HG02763 (cell line): ENCODE results near the gene ADARB2.
"Not testable (repeated sequence)": the region's sequence is repeated elsewhere in the genome, so short reads cannot be mapped to it uniquely, and the experiment has no call there.

ENCODE experiments used
- ATAC-seq: cut with Tn5 transposase; IDR thresholded peaks from one replicate; pipeline ENCODE4 v1.9.1; 2021; ENCODE audit warnings: mild to moderate bottlenecking, moderate library complexity; ENCODE audit not compliant: unreplicated experiment

The ADARB2 gene

DNA sequence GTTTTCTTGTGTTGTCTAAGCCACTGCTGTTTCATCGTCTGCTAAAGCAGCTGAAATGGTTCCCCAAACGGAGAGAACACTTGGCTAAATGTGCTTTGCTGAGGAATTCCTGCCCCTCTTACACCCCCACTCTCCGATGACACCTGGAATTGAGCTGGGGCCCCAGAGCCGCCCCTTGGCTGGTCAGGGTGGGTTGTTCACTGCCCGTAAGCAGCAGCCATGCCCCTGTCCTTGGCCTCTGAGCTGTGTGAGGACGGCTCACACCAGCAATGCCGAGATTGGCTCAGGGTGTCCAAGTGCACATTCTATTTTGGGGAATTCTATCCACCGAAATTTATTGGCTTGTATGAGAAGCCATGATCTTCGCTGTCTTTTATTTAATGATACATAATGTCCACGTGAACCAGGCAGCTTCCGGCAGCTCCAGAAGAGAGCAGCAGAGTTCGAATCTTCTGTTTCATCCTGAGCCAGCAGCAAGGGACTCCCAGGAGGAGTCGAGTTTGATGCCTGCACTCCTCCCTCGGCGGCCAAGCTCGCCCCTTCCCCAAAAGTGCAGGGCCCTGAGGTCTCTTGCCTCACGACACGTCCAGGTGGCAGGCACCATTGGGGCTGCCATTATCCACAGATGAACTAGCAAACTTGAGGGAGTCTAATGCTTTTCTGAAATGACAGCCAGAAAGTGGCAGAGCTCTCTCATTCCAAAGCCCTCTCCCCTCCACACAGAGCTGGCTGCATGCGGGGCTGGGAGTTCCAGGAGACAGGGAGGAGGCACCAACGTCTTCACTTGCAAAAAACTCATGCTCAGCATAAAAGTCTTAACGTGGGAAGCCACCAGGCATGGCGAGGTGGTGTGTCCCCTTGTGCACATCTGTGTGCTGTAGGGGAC lies 567.1 kb downstream of the ADARB2 start:
- no peak for ATAC-seq

DNA sequence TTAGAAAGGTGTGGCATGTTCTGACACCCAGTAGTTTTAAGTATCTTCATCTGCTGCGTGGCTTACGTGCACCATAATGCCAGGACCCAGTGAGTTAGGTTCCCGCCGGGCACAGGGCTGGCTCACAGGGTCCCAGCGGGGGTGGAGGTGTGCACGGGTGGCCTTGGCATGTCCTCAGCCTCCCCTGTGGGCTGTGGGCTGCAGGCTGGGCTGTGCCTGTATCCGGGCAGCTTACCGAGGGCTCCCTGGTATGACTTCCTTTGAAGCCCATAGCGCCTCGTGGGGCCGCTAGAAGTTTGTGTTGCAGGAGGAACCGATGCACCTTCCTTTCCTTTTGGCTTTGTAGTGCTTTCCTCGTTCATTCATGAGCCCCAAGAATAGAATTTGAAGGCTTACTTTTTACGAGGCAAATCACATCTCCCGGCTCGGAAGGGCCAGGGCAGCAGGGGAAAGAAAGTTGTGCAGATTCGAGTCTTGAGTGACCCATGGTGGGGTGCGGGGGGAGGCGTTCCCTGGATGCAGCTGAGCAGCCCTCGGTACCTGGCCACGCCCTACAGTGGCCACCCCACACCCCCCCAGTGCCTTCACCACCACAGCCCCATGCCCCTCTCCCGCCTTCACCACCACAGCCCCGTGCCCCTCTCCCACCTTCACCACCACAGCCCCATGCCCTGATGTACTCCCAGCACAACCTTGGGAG lies 568.0 kb downstream of the ADARB2 start:
- ATAC-seq: no peak

DNA sequence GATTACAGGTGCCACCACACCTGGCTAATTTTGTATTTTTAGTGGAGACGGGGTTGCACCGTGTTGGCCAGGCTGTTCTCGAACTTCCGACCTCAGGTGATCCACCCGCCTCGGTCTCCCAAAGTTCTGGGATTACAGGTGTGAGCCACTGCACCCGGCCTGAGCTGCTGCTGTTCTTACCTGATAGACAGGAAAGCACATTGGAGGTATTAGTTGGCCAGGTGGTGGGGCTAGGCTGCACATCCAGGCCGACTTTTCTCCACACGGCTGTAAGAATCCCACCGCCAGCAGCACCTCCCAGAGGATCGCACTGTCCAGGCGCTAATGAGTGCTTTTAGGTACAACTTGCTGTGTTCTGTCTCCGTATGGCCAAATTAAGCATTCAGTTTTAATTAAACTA lies 568.6 kb downstream of the ADARB2 start:
- ATAC-seq: no peak

DNA sequence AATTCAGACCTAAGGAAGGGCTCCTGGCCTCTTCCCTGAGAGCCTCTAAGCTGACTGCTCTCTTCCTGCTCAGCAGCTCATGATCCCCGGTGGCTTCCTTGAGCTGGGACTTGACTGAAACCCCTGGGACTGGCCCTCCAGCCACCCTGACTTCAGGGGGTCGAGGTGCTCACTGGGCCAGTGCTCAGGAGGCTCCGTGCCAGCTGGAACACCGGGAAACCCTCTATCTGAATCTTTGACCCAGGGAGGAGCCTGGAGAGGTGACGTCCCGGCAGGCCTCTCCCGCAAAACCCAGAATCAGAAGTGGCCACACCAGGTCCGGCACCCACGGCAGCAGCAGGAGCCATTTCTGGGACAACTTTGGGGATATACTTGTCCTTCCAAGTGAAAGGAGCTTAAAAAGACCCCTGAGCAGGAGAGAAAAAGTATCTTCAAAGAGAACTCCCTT lies 570.5 kb downstream of the ADARB2 start:
- no peak for ATAC-seq

DNA sequence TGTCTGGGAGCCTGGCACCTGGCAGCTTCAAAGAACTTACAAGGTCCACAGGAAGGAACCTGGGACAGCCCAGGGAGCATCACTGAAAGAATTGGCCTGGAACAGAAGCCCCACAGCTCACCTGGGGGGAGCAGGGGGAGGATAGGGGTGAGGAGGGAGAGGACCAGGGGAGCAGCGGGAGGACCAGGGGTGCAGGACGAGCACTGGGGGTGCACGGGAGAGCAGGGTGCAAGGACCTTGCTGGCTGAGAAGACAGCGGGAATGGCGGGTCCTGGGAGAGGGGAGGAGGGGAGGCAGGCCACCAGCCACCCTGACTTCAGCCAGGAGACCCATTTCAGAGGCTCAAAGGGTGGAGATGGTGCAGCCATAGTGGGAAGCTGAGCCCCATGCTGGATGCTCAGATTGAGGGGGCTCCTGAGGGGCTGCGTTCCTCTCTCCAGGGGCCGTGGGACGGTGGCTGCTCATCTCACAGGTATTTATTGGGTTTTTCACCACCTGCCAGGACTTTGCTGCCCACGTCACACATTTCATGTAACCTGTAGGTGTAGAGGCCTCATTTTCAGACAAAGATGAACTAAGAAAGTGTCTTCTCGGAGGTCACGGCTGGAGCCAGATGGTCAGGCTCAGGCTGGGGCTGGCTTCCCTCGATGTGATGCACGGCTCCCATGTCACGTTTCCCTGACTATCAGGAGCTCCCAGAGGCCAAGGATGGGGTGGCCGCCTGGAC lies 571.1 kb downstream of the ADARB2 start:
- ATAC-seq: no peak

DNA sequence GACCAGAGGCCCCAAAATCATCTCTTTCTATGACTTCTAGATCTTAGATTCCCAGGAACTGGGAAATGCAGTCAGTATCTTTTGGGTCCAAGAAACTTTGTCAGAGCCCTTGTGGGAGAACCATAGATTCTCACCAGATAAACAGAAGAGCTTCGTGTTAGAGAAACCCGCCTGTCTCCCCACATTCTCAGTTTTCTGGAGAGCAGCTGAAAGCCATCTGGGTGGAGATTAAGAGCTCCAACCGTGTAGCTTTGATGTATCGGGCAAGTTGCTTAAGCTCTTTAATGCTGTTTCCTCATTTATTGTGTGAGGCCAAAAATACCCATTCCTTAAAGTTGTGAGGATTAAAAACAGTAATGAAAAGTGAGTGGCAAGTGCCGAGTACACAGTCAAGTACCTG lies 573.5 kb downstream of the ADARB2 start:
- ATAC-seq: no peak

DNA sequence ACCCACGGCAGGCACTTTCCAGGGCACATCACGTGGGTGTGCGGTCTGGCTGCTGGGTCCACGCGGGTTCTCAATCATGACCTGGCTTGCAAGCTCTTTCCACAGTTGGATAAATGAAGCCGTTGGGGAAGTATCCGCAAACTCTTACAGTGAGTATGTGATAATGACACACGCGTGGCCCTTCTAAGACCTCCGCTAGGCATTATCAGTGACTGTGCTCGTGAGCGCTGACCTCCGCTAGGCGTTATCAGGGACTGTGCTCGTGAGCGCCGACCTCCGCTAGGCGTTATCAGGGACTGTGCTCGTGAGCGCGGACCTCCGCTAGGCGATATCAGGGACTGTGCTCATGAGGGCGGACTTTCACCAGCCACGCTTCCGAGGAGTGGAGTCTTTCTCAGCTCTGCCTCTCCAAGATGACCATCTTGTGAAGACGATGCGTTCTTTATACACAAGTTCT lies 574.1 kb downstream of the ADARB2 start:
- ATAC-seq: no peak

DNA sequence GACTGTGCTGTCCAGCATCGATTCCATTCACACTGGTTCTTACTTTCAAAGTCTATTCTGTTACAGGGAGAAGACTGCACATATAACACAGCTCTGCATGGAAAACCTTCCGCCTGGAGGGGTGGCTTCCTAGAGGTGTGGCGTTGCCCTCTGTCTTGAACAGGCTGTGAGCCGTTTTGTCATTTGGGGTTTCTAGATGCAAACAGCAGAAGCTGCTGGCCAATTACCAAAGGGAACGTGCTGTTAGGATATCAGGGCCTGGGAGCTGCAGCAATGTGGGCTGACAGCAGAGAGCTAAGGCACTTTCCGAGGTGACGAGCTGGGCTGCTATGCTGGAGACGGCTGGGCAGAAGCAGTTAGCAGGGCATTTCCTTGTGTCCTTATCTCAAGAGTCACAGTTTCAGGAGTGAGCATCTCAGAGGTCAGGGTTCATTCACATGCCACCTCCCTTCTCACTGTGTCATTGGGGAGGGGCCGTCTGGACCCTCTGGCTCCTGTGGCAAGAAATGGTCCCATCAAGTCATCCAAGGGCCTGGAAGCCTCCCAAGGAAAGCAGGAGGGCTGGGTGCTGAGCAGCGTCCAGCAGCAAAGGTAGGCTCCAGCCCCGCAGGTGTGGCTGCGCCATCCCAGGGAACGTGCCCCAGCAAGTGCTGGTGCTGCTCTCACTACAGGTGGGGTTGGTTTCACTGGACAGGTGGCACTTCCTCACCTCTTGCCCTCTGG lies 574.7 kb downstream of the ADARB2 start:
- ATAC-seq: no peak

DNA sequence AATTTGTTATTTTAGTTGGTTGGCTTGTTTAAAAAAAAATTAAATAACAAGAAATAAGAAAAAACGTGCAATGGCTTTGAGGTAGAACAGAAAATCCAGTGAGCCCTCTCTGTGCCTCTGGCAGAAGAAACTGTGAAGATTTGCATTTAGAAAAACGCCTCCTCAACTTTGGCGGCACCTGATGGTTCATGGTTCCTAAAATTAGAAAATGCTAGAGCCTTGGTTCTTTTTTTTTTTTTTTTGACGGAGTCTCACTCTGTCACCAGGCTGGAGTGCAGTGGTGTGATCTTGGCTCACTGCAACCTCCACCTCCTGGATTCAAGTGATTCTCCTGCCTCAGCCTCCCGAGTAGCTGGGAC lies 576.0 kb downstream of the ADARB2 start:
- ATAC-seq: not testable (repeated sequence)

DNA sequence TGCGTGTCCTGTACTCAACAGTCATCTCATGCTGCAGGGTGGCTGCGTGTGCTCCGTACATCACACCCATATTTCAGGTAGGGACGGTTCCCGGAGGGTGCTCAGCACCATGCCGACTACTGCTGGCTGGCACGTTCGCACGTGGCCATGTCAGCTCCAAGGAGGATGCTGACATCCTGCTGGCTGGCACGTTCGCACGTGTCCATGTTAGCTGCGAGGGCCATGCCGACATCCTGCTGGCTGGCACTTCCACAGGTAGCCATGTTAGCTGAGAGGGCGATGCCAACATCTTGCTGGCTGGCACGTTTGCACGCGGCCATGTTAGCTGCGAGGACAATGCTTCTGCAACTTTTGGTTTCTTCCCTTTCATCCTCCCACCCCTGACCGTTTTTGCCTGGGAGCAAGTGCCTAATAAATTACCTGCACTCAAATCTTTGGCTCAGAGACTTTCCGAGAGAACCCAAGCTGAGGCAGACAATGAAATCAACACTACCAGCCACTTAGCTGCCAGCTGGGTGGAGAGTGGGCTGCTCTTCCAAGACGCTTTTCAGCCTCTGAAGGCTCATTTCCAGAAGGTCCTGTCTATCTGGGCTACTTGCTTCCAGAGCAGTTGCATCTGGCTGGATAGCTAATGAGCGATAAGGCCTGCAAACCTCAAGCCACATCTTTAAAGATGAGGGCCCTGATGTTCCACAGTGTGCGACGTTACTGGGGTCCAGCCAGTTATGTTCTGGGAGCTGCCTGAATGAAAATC lies 576.6 kb downstream of the ADARB2 start:
- no peak for ATAC-seq

DNA sequence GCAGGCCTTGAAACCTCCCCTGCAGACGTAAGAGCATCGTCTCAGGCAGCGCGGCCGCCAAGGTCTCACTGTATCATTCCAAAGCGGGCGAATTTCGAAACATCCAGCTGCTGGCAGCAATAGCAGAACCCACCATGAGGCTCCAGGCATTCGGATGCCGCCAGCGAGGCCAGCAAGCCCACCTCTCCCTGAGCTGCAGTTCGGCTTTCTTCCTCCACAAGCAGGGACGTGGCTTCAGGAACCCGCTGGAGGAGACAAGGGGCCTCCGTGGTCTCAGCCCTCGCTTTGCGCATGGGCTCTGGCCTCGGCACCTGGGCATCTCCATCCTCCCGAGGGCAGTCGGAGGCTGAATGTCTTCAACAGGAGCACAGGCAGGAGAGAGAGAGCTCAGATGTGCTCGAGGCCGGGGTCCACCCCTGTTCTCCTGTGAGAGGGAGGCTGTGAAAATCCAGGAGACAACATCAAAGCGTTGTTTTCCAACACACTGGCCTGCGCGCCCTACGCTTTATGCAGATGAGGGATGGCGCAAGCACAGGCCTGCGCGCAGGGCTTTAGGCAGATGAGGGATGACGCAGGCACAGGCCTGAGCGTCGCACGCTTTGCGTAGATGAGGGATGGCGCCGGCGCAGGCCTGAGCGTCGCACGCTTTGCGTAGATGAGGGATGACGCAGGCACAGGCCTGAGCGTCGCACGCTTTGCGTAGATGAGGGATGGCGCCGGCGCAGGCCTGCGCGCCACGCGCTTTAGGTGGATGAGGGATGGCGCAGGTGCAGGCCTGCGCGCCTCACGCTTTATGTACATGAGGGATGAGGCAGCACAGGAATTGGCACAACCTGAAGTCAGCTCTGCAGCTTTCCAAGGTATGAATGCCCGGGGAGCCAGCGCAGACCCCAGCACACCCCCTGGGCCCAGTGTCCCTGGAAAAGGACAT lies 577.9 kb downstream of the ADARB2 start:
- no peak for ATAC-seq

DNA sequence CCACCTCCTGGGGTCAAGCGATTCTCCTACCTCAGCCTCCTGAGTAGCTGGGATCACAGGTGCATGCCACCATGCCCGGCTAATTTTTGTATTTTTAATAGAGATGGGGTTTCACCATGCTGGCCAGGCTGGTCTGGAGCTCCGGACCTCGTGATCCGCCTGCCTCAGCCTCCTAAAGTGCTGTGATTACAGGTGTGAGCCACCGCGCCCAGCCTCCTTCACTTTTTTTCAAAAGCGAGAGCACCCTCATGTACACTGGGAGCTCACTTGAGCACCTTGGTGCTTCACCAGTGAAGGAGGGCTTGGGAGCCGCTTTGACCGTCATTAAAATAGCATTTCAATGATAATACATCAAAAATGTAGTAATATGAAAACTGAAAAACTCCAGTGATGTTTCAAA lies 578.8 kb downstream of the ADARB2 start:
- not testable (repeated sequence) for ATAC-seq

DNA sequence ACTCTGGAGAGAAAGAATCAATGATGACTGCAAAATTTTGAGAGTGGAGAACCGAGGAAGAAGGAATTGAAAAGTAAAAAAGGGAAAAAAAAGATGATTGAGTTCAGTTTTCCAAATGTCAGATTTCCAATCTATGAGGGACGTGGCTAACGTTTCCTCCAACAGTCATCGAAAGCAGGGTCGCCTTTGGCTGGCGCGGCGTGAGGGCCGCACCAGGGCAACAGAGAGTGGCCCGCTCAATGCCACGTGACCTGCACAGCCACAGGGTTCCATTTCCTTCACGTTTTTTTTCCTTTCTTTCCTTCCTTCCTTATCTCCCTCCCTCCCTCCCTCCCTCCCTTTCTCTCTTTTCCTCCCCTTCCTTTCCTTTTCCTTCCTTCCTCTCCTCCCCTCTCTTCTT lies 579.3 kb downstream of the ADARB2 start:
- no peak for ATAC-seq

DNA sequence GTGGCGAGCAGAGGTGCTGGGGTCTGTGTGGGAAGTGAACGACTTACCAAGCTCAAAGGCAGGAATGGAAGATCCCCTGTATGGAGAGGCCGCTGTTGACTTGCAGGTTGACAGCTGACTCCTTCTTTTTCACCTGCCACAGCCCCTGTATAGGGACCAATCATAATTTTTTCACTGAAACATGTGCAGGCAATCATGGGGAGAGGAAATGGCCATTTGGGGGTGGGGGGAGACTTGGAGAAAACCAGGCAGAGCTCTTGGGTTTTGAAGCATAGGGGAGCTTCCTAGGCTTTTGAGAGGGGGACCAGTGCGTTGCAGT lies 579.8 kb downstream of the ADARB2 start:
- ATAC-seq: no peak

DNA sequence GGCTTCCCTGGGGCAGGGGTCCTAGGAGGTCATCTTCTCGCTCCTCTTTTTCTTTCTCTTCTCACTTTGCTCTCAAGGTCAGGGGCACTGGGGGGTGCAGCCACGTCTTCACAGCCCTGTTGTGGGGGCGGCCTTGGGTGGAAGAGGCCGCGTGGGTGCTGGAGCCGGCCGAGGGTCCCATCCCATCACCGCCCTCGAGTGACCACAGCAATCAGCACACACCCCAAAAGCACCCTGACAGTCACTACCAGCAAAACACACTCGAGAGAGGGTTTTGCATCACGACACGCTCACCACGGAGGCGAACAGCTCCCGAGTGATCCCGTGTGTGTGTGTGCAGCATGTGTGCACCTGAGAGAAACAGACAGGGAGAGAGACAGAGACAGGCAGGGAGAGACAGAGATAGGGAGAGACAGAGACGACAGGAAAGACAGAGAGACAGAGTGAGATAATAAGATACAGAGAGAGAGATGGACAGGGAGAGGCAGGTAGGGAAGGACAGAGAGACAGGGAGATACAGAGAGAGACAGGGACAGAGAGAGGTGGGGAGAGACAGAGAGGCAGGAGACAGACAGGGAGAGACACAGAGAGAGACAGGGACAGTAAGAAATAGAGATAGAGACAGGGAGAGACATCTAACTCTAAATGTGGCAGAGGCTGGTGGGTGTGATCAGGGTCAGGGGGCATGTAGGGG lies 580.3 kb downstream of the ADARB2 start:
- no peak for ATAC-seq

DNA sequence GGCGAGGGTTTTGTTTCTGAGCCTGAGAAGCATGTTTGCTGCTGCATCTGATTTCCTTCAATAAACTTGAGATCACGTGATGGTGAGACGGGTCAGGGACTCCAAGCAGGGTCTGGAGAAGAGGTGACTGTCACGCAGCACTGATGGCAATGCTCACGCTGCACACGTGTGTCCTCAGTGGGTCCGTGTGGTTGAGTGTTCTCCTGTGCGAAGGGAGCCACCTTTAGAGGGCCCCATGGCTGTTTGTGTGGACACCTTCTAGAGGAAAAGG lies 580.8 kb downstream of the ADARB2 start:
- ATAC-seq: no peak

DNA sequence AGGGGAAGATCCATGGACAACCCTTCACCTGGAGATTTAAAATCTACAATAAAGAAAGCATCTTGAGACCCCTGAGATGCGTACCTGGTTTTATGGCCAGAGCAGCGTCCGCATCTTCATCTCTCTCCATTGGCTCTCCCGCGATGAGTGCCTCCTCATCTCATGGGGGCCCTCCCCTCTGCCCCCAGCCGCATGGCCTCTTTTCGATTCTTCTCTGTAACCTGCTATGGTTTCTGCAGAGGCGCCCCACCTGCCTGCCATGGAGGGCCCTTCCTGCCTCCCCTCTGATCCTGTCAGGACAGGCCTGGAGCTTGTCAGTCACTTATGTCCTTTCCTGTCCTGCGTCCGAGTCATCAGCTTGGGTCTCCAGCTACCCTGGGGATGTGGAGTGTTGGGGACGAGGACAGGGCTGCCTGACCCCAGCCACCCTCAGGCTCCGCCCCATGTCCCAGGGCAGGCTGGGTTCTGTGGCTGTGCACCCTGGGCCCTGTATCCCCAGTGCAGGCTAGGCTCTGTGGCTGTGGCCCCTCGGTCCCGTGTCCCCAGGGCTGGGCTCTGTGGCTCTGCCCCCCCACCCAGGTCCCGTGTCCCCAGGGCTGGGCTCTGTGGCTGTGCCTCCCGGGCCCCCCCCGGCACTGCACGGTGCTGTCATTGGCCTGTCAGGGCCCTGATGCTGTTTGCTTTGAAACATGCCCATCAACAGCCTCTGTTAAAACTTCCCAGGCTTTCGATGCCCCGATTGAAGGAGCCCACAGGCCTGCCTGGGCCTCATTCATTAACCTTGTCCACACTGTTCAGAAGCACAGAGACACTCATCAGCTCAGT lies 581.3 kb downstream of the ADARB2 start:
- no peak for ATAC-seq
